K562 (cell line): ENCODE data around the gene MXRA7. TPM values are rescaled to one million over a fixed set of nuclear protein-coding genes. Genes with fewer than 3 reads are reported as not detected.

ENCODE experiments used
- CREB5 ChIP-seq: fragments of 250-450 bp; sonication (Bioruptor Pico); IDR thresholded peaks from 2 replicates; pipeline ENCODE4 v1.5.0; 2020; ENCODE audit warnings: mild to moderate bottlenecking
- DNMT1 ChIP-seq: fragments of 450-650 bp; IDR thresholded peaks from 2 replicates; pipeline ENCODE4 v1.6.1; 2016; ENCODE audit warnings: antibody characterized with exemption, mild to moderate bottlenecking
- HBP1 ChIP-seq: fragments of 450-650 bp; formaldehyde crosslinking; IDR thresholded peaks from 2 replicates; pipeline ENCODE4 v1.4.0; 2022; ENCODE audit warnings: missing genetic modification characterization
- HMG20B ChIP-seq: fragments of 250-450 bp; sonication (Bioruptor Pico); IDR thresholded peaks from 2 replicates; pipeline ENCODE4 v1.5.0; 2021; ENCODE audit warnings: mild to moderate bottlenecking
- MAFK ChIP-seq: IDR thresholded peaks from 2 replicates; pipeline ENCODE4 v1.6.1; 2011; ENCODE audit warnings: low read length, improper control_type of control experiment
- NFIX ChIP-seq: fragments of 250-450 bp; sonication (Bioruptor Pico); IDR thresholded peaks from 2 replicates; pipeline ENCODE4 v1.4.0; 2020; ENCODE audit warnings: low read depth, mild to moderate bottlenecking, moderate library complexity
- RB1 ChIP-seq: fragments of 450-650 bp; IDR thresholded peaks from 2 replicates; pipeline ENCODE4 v1.6.1; 2017; ENCODE audit warnings: low read depth, mild to moderate bottlenecking
- RERE ChIP-seq: sonication (generic); formaldehyde crosslinking; IDR thresholded peaks from 2 replicates; pipeline ENCODE4 v1.8.0; 2023; ENCODE audit warnings: missing genetic modification reagents, mild to moderate bottlenecking, borderline replicate concordance
- STAT5A ChIP-seq: IDR thresholded peaks from 2 replicates; pipeline ENCODE4 v1.6.1; 2012; ENCODE audit warnings: low read length, inconsistent platforms, borderline replicate concordance
- polyA plus RNA-seq, 8 experiments: library from polyadenylated mRNA; depleted of rRNA in 4 of 8; stranded (reverse) in 5 of 8; unstranded in 3 of 8; fragments of >200 nt; fragmentation: Nextera tagmentation in 2 of 8; fragmentation: Illumina TruSeq in 1 of 8; extraction: Ambion mirVana in 2 of 8; extraction: Trizol in 1 of 8; gene quantifications; 2 replicates each; pipeline versions ENCODE4 v1.2.1 to v1.2.3, GENCODE V29; 2011 to 2014; ENCODE audit warnings: inconsistent platforms in 1 of 8, missing spikeins in 1 of 8
- total RNA-seq, 7 experiments: library from RNA; depleted of rRNA in 6 of 7; stranded (reverse); fragments of >200 nt in 6 of 7; fragmentation: Illumina TruSeq in 2 of 7; extraction: Trizol in 2 of 7; gene quantifications; 2 replicates each; pipeline versions ENCODE4 v1.2.1 to v1.2.3, GENCODE V29; 2011 to 2021; ENCODE audit warnings: low replicate concordance in 1 of 7
- TF ChIP-seq, protein P1 (sequence below): sonication (generic); formaldehyde crosslinking; IDR thresholded peaks from 2 replicates; pipeline ENCODE4 v1.8.0; 2022; ENCODE audit warnings: missing genetic modification reagents, mild to moderate bottlenecking, moderate library complexity, borderline replicate concordance

The MXRA7 gene
- total and polyA plus RNA-seq, 9 of the 15 experiments (the other 6 are each of a cell fraction or from before 2014, with no cell fraction given): 2.6 to 38.4 (median 14.3) TPM

DNA sequence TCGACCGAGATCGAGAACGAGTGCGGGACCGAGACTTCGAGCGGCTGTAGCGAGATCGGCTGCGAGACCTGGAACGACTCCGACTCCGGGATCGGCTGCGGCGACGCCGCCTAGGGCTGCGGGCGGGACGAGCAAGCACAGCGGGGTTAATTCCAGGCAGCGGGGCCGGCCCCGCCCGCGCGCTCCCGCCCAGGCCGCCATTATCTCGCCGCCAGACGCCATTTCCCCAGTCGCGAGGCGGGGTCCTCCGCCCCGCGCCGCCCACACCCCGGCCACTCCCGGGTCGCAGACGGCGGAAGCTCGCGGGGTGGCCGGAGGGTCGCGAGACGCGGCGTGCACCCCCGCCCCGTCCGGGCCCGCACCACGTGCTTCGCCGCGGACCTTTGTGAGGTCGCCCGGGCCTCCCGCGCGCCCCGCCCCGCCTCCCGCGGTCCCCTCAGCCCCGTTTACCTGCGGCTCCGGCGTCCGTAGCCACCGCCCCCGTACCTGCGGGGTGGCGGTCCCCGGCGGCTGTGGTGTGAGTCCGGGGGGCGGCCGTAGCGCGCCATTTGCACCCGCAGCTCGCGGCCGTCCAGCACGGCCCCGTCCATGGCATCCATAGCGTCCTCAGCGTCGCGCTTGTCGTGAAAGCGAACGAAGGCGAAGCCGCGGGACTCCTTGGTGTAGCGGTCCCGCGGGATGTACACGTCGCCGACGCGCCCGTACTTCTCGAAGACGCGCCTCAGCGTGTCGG lies 25.8 kb upstream of the MXRA7 start (continued):
- no peak for TF ChIP-seq DNMT1
- TF ChIP-seq HMG20B (CRISPR knock-in tag): no peak
- TF ChIP-seq MAFK: no peak
- no peak for TF ChIP-seq NFIX (CRISPR knock-in tag)
- peak; percentile 83; the same call in 1 of the 2 replicates for TF ChIP-seq HBP1
- TF ChIP-seq CREB5 (CRISPR knock-in tag): no peak
- TF ChIP-seq RB1: peak; percentile 93
- peak; percentile 82 for TF ChIP-seq RERE (CRISPR knock-in tag)
- TF ChIP-seq, protein P1, sequence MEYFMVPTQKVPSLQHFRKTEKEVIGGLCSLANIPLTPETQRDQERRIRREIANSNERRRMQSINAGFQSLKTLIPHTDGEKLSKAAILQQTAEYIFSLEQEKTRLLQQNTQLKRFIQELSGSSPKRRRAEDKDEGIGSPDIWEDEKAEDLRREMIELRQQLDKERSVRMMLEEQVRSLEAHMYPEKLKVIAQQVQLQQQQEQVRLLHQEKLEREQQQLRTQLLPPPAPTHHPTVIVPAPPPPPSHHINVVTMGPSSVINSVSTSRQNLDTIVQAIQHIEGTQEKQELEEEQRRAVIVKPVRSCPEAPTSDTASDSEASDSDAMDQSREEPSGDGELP: peak; percentile 67; the same call in 1 of the 2 replicates
- 0 out of 2 replicates have a peak, but pooled peaks have one; percentile 2 for TF ChIP-seq STAT5A
